Rectal smooth muscle tissue (tissue), 1 donor: ENCODE results near the gene ZBTB6.

Experiments
- H3K27ac ChIP-seq: one replicate; pipeline ENCODE4 v1.7.0; 2013; ENCODE audit warnings: low read depth, low read length, inconsistent platforms
- H3K27me3 ChIP-seq: one replicate; pipeline ENCODE4 v1.7.0; 2013; ENCODE audit warnings: low read length; ENCODE audit not compliant: control insufficient read depth, insufficient read depth
- H3K36me3 ChIP-seq: one replicate; pipeline ENCODE4 v1.7.0; 2013; ENCODE audit warnings: low read length; ENCODE audit not compliant: control insufficient read depth, insufficient read depth
- H3K4me1 ChIP-seq: one replicate; pipeline ENCODE4 v1.7.0; 2013; ENCODE audit warnings: low read length; ENCODE audit not compliant: control insufficient read depth, insufficient read depth
- H3K4me3 ChIP-seq: one replicate; pipeline ENCODE4 v1.7.0; 2013; ENCODE audit warnings: low read length
- H3K9ac ChIP-seq: one replicate; pipeline ENCODE4 v1.7.0; 2013; ENCODE audit warnings: low read length

The ZBTB6 gene

GRCh38 chr9:122912964-122913673 is at the start of gene ZBTB6:
TSS of gene ZBTB6 (minus strand) at chr9:122913323. CDS start at chr9:122912072, 1,251 bp downstream.
- peak within 1 kb of the TSS; percentile 75 for H3K27ac ChIP-seq
- H3K27me3 ChIP-seq: no peaks in the 10 kb centered on the region
- H3K9ac ChIP-seq: peak within 1 kb of the TSS; percentile 34
- H3K36me3 ChIP-seq: peaks cover 8% of the 10 kb centered on the region
- H3K4me3 ChIP-seq: peak within 1 kb of the TSS; percentile 89
- H3K4me1 ChIP-seq: peaks cover 8% of the 10 kb centered on the region

DNA sequence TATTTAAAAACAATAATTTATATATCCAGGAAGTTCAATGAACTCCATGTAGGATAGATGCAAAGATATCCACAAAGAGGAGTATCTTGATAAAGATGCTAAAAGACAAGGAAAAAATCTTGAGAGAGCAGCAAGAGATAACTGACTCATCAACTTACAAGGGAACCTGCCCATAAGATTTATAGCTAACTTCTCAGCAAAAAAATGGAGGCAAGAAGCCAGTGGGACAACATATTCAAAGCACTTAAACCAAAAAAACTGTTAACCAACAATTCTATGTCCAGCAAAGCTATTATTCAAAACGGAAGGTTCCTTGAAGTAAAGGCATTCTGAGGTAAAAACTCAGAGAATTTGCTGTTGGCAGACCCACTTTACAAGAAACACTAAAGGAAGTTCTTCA is 48.0 kb upstream of the ZBTB6 start:
- Histone ChIP-seq H3K27me3 (no peaks in the 10 kb centered on the region), H3K9ac (no peak overlapping the region), H3K36me3 (no peaks in the 10 kb centered on the region), H3K27ac (no peak overlapping the region), H3K4me3 (no peak overlapping the region), H3K4me1 (no peaks in the 10 kb centered on the region)

DNA sequence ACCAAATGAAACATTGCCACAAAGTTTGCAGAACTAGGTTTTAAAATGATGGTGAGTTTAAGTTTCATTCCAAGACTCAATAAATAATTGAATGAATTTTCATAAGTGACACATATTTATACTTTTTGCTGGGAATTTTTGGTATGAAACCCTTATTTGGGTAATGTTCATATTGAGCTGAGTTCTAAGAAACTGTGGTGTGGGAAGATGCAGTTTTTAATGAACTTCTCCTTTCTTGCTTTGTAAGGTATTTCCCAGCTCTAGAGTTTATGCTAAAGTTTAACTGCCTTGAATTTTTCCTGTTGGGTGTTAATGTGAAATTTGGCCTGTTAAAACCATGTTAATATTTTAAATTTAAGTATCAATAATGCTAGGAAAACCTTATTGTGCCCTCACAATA is 42.8 kb upstream of the ZBTB6 start:
- H3K4me1 ChIP-seq: peaks cover 3% of the 10 kb centered on the region
- H3K4me3 ChIP-seq: no peak overlapping the region
- H3K27ac ChIP-seq: no peak overlapping the region
- H3K9ac ChIP-seq: no peak overlapping the region
- no peaks in the 10 kb centered on the region for H3K27me3 ChIP-seq
- H3K36me3 ChIP-seq: no peaks in the 10 kb centered on the region

GRCh38 chr9:122954253-122954691 is 41.1 kb upstream of the ZBTB6 start:
- H3K27me3 ChIP-seq: no peaks in the 10 kb centered on the region
- H3K4me3 ChIP-seq: no peak overlapping the region
- H3K27ac ChIP-seq: no peak overlapping the region
- no peak overlapping the region for H3K9ac ChIP-seq
- no peaks in the 10 kb centered on the region for H3K36me3 ChIP-seq
- peaks cover 3% of the 10 kb centered on the region for H3K4me1 ChIP-seq

DNA sequence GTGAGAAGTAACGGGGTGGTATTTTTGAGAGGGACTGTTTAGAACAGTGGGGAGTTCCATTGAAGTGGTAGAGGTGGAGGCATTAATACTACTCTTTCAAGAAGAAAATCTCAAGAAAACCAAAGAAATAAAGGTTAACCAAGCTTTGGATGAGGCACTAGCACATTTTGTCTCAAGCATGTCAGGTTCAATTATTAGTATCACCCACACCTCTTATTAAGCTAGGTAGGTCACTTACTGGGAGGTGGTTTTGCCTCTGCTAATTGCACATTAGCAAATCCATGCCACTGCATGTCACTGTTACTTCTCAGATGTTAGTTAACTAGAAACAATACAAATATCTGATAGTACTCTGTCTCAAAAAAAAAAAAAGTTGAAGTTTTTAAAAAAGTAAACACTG is 37.9 kb upstream of the ZBTB6 start:
- Histone ChIP-seq H3K4me3 (no peak overlapping the region), H3K27me3 (no peaks in the 10 kb centered on the region), H3K36me3 (no peaks in the 10 kb centered on the region), H3K9ac (no peak overlapping the region), H3K4me1 (peaks cover 13% of the 10 kb centered on the region), H3K27ac (no peak overlapping the region)

DNA sequence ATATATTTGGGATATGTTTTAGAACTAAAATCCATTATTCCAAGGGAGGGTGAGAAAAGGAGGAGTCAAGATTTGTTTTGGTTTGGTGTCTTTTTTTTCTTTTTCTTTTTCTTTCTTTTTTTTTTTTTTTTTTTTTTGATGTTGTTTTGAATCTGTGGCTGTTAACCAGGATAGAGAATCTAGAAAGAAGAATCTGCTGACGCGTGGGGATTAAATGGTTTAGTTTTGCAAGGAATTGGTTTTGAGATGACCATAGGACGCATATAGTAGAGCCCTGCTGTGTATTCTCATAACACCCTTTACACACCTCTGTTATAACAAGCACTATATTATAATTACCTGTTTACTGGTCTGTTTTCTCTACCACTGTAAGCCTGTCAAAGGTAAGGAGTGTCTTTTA is 37.1 kb upstream of the ZBTB6 start:
- no peaks in the 10 kb centered on the region for H3K36me3 ChIP-seq
- peaks cover 20% of the 10 kb centered on the region for H3K4me1 ChIP-seq
- no peak overlapping the region for H3K9ac ChIP-seq
- H3K4me3 ChIP-seq: no peak overlapping the region
- H3K27me3 ChIP-seq: no peaks in the 10 kb centered on the region
- no peak overlapping the region for H3K27ac ChIP-seq

GRCh38 chr9:122949696-122950095 is 36.6 kb upstream of the ZBTB6 start:
- no peak overlapping the region for H3K4me3 ChIP-seq
- H3K36me3 ChIP-seq: no peaks in the 10 kb centered on the region
- no peak overlapping the region for H3K9ac ChIP-seq
- H3K27me3 ChIP-seq: no peaks in the 10 kb centered on the region
- H3K27ac ChIP-seq: no peak overlapping the region
- H3K4me1 ChIP-seq: peaks cover 24% of the 10 kb centered on the region

DNA sequence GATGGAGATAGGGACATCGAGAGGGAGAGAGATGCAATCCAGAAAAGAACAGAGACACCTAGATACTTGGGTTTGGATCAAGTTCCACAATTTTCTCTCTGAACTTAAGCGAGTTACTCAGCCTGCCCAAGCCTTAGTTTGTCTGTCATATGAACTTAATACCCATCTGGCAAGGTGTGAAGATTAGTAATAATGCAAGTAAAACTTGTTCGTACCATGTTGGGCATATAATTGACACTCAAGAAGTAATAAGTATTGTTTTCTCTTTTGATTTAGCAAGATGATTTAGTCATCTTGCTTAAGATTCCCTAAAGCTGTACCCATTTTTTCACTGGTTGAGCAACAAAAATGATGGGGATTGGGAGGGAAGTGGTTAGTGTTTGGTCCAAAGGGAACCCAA is 35.2 kb upstream of the ZBTB6 start:
- H3K4me3 ChIP-seq: no peak overlapping the region

DNA sequence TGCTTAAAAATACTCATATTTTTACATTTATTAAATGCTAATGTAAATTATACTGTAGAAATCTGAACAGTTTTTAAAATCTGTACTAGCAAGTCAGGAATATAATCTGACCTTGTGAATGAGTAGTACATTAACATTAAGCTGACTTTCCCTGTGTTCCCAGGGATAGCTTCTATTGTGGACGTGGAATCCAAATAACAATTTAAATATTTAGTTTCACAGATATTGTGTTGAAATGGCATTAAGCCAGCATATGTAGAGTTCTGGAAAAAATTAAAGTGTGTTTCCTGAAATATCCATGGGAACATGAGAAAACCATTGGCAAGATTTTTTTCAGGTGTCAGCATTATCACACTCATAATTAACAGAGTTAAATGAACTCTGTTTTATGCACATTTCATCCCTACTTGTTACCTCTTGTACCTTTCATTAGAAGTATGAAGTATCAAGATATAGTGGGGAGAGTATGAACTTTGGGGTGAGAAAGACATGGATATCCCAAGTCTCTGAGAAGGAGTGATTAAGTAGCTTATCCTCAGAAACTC is 33.4 kb upstream of the ZBTB6 start:
- Histone ChIP-seq H3K27ac (peak overlapping the region; percentile 86), H3K4me3 (no peak overlapping the region), H3K27me3 (no peaks in the 10 kb centered on the region), H3K4me1 (peaks cover 26% of the 10 kb centered on the region), H3K9ac (no peak overlapping the region), H3K36me3 (no peaks in the 10 kb centered on the region)

More for the DNA sequence above, 35.2 kb upstream of the ZBTB6 start:
- Histone ChIP-seq H3K9ac (no peak overlapping the region), H3K27me3 (no peaks in the 10 kb centered on the region), H3K27ac (peak overlapping the region; percentile 11), H3K4me1 (peaks cover 23% of the 10 kb centered on the region), H3K36me3 (no peaks in the 10 kb centered on the region)

DNA sequence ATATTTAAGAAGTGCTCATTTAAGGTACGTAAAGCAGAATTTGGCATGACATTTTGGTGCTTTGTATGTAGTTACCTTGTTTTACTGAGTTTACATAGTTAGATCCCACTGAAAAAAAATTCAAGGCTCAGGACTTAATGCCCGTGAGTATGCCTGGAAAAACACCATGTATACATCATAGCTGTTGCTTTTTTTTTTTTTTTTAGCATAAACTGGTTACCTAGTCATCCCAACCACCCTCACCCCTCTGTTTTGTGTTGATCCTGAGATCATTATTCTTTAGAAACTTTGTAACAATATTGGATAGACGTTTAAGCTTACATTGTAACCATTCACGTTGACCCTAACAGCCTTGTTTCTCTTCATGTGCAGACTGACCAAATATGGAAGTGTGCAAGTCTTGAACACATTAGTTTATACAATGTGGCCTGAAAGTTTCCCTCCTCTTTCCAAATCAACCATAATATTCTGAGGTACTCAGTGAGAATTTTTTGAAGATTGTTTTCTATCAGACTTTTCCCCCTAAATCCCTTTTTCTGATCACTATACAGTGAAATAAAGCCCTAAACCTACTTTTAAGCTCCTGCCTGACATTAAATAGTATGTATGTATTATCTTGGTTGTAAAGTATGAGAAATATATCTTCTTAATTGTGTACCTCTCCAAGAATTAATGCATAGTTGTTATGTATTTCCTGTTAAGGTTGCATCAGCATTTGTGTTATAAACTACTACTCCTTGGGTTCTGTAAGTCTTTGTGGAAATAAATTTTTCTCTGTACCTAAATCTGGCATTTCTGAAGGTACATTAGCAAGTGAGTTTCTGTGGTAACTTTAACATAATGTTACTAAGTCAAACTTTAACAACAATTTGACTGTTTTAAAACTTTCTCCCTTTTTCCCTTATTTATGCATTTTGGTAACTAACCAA is 32.1 kb upstream of the ZBTB6 start:
- H3K4me1 ChIP-seq: peaks cover 28% of the 10 kb centered on the region

DNA sequence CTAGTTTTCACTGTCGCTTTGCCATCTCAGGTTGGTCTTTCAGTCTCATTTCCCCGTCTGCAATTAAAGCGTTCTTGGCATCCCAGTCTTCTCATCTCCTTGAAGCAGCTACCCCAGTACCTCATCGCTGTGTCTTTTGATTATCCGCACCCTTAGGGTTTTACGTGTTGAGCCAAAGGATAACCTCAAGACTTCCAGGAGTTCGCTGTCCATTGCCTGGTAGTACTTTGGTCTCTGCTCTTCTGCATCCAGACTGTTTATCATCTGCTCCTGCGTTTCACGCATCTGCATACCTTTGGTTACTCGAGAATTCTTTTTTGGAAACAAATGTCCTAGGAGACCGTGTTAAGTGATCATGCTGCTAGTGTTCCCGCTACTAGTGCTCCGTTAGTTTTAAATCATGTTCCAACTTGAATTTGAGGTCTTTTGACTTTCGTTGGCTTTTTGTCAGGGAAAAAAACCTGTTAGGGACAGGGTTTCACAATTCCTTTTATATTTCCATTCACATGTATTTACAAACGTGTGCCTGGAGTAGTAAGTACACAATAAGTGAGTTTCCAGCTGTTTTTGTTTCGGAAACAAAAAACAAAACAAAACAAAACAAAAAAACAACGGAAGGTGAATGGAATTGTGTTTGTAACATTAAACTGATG is 28.6 kb upstream of the ZBTB6 start:
- H3K9ac ChIP-seq: peak overlapping the region; percentile 93
- H3K4me1 ChIP-seq: peaks cover 22% of the 10 kb centered on the region
- H3K27me3 ChIP-seq: no peaks in the 10 kb centered on the region
- peak overlapping the region; percentile 96 for H3K27ac ChIP-seq
- H3K36me3 ChIP-seq: peaks cover 1% of the 10 kb centered on the region
- H3K4me3 ChIP-seq: peak overlapping the region; percentile 97

More for the DNA sequence above, 32.1 kb upstream of the ZBTB6 start:
- Histone ChIP-seq H3K27ac (peak overlapping the region; percentile 86), H3K4me3 (peak overlapping the region; percentile 7), H3K27me3 (no peaks in the 10 kb centered on the region), H3K9ac (no peak overlapping the region), H3K36me3 (no peaks in the 10 kb centered on the region)
